SK-N-SH (cell line): Measurements from ENCODE around the gene C6orf132. TPM values are rescaled to one million over a fixed set of nuclear protein-coding genes. Genes with fewer than 3 reads are reported as not detected.

Source experiments
- CTCF ChIA-PET: fragments of 300-600, 350-600 bp; formaldehyde crosslinking; extraction: SDS; loops from one replicate; lab custom pipeline; 2021; lab: Yijun Ruan, JAX
- POLR2A ChIA-PET: fragments of 350-600 bp; sonication (Branson Sonifier 250); formaldehyde crosslinking; extraction: SDS; loops from one replicate; lab custom pipeline; 2020; ENCODE audit warnings: antibody characterized with exemption, inconsistent platforms; lab: Yijun Ruan, JAX
- DNase-seq: peaks from one replicate; pipeline ENCODE4 v3.0.0; 2012
- H2AFZ ChIP-seq: fragments of 200-600 bp; sonication (generic); 2 replicates; pipeline ENCODE4 v1.8.1; 2016; ENCODE audit warnings: antibody characterized with exemption, mild to moderate bottlenecking, low read depth
- H3F3A ChIP-seq: fragments of 200-600 bp; sonication (generic); replicated peaks from 2 replicates; pipeline ENCODE3; 2016; ENCODE audit warnings: antibody characterized with exemption, mild to moderate bottlenecking; ENCODE audit not compliant: insufficient read depth
- H3K27ac ChIP-seq, 2 experiments: fragments of 200-500 bp in 1 of 2; fragments of 200-600 bp in 1 of 2; sonication (Bioruptor generic) in 1 of 2; sonication (generic), shearing (Covaris generic) in 1 of 2; 2 replicates each; pipeline versions ENCODE4 v1.5.1 to v1.6.1; 2014 to 2016; ENCODE audit warnings: low read depth in 2 of 2, inconsistent platforms in 1 of 2, low read length in 1 of 2, mild to moderate bottlenecking in 1 of 2, mixed read lengths in 1 of 2
- H3K27me3 ChIP-seq: fragments of 200-600 bp; sonication (generic), shearing (Covaris generic); 2 replicates; pipeline ENCODE4 v1.6.1; 2016; ENCODE audit warnings: mixed run types; ENCODE audit not compliant: insufficient read depth
- H3K36me3 ChIP-seq, 2 experiments: fragments of 200-500 bp in 1 of 2; fragments of 200-600 bp in 1 of 2; sonication (Bioruptor generic) in 1 of 2; sonication (generic) in 1 of 2; replicated peaks in 1 of 2; 2 replicates each; pipeline versions ENCODE3 to v1.5.1; 2014 to 2016; ENCODE audit warnings: low read length in 1 of 2, mild to moderate bottlenecking in 1 of 2; ENCODE audit not compliant: insufficient read depth in 2 of 2, control insufficient read depth in 1 of 2
- H3K4me1 ChIP-seq, 2 experiments: fragments of 200-500 bp in 1 of 2; fragments of 200-600 bp in 1 of 2; sonication (Bioruptor generic) in 1 of 2; sonication (generic), shearing (Covaris generic) in 1 of 2; 2 replicates each; pipeline versions ENCODE4 v1.5.1 to v1.6.1; 2014 to 2016; ENCODE audit warnings: low read depth in 1 of 2, low read length in 1 of 2, mixed run types in 1 of 2; ENCODE audit not compliant: insufficient read depth in 2 of 2, control insufficient read depth in 1 of 2
- H3K4me2 ChIP-seq: fragments of 200-600 bp; sonication (generic), shearing (Covaris generic); 2 replicates; pipeline ENCODE4 v1.6.1; 2017; ENCODE audit warnings: mixed run types
- H3K4me3 ChIP-seq, 2 experiments: fragments of 200-500 bp in 1 of 2; fragments of 200-600 bp in 1 of 2; sonication (Bioruptor generic) in 1 of 2; sonication (generic), shearing (Covaris generic) in 1 of 2; 2 replicates each; pipeline versions ENCODE4 v1.5.1 to v1.8.1; 2014 to 2016; ENCODE audit warnings: low read depth in 2 of 2, inconsistent platforms in 1 of 2, low read length in 1 of 2, mild to moderate bottlenecking in 1 of 2, mixed read lengths in 1 of 2, moderate library complexity in 1 of 2
- H3K79me2 ChIP-seq: fragments of 200-600 bp; sonication (generic); 2 replicates; pipeline ENCODE4 v1.8.1; 2017; ENCODE audit warnings: mild to moderate bottlenecking; ENCODE audit not compliant: insufficient read depth
- H3K9ac ChIP-seq: fragments of 200-600 bp; sonication (generic); 2 replicates; pipeline ENCODE4 v1.6.1; 2017; ENCODE audit warnings: mixed run types
- H3K9me2 ChIP-seq: fragments of 200-600 bp; sonication (generic); 2 replicates; pipeline ENCODE4 v1.6.1; 2017; ENCODE audit warnings: mixed run types
- H3K9me3 ChIP-seq: fragments of 200-600 bp; sonication (generic); 2 replicates; pipeline ENCODE4 v1.6.1; 2017; ENCODE audit warnings: mixed run types, mild to moderate bottlenecking, moderate library complexity
- H4K20me1 ChIP-seq: fragments of 200-600 bp; sonication (generic); 2 replicates; pipeline ENCODE4 v1.6.1; 2017; ENCODE audit warnings: mild to moderate bottlenecking, mixed run types; ENCODE audit not compliant: insufficient read depth
- CTCF ChIP-seq: fragments of 200-600 bp; sonication (generic); IDR thresholded peaks from 2 replicates; pipeline ENCODE4 v1.6.1; 2017; ENCODE audit warnings: antibody characterized with exemption, mild to moderate bottlenecking, moderate library complexity
- ELF1 ChIP-seq: IDR thresholded peaks from 2 replicates; pipeline ENCODE4 v1.4.0; 2012
- EZH2phosphoT487 ChIP-seq: fragments of 200-600 bp; sonication (generic); IDR thresholded peaks from 2 replicates; pipeline ENCODE4 v1.6.1; 2017; ENCODE audit warnings: low read depth, mixed run types, mild to moderate bottlenecking, antibody characterized with exemption, moderate library complexity, borderline replicate concordance
- FOSL2 ChIP-seq: IDR thresholded peaks from 2 replicates; pipeline ENCODE4 v1.4.0; 2012; ENCODE audit warnings: low read depth, mild to moderate bottlenecking, moderate library complexity, borderline replicate concordance
- GATA2 ChIP-seq: sonication (generic); formaldehyde crosslinking; IDR thresholded peaks from 2 replicates; pipeline ENCODE4 v1.5.0; 2020; ENCODE audit warnings: mild to moderate bottlenecking, missing genetic modification reagents
- IRF3 ChIP-seq: fragments of 150-350 bp; IDR thresholded peaks from 2 replicates; pipeline ENCODE4 v1.6.1; 2016; ENCODE audit warnings: mild to moderate bottlenecking, low read depth, low read length
- MAX ChIP-seq: IDR thresholded peaks from 2 replicates; pipeline ENCODE4 v1.4.0; 2012; ENCODE audit warnings: low read depth
- NRF1 ChIP-seq: IDR thresholded peaks from 2 replicates; pipeline ENCODE4 v1.6.1; 2012; ENCODE audit warnings: low read depth, mild to moderate bottlenecking, low read length
- POLR2AphosphoS5 ChIP-seq: IDR thresholded peaks from 2 replicates; pipeline ENCODE4 v1.6.1; 2012; ENCODE audit warnings: low read depth, low read length
- RCOR1 ChIP-seq: fragments of 150-350 bp; IDR thresholded peaks from 2 replicates; pipeline ENCODE4 v1.6.1; 2017; ENCODE audit warnings: antibody characterized with exemption, low read length
- RXRA ChIP-seq: IDR thresholded peaks from 2 replicates; pipeline ENCODE4 v1.4.0; 2012; ENCODE audit warnings: low read depth, mild to moderate bottlenecking, borderline replicate concordance
- SIN3A ChIP-seq: IDR thresholded peaks from 2 replicates; pipeline ENCODE4 v1.6.1; 2012; ENCODE audit warnings: low read depth, mild to moderate bottlenecking, low read length, moderate library complexity, borderline replicate concordance
- TCF12 ChIP-seq: IDR thresholded peaks from 2 replicates; pipeline ENCODE4 v1.4.0; 2012
- USF1 ChIP-seq: IDR thresholded peaks from 2 replicates; pipeline ENCODE4 v1.4.0; 2012; ENCODE audit warnings: low read depth, borderline replicate concordance
- USF2 ChIP-seq: fragments of 150-350 bp; IDR thresholded peaks from 2 replicates; pipeline ENCODE4 v1.6.1; 2017; ENCODE audit warnings: antibody characterized with exemption, low read length, low read depth, borderline replicate concordance
- YY1 ChIP-seq: IDR thresholded peaks from 2 replicates; pipeline ENCODE4 v1.4.0; 2012; ENCODE audit warnings: low read depth, mild to moderate bottlenecking
- ZBTB33 ChIP-seq: IDR thresholded peaks from 2 replicates; pipeline ENCODE4 v1.4.0; 2012; ENCODE audit warnings: low read depth, borderline replicate concordance
- WGBS: methylation state at CpG from one replicate; pipeline ENCODE4 v1.1.6; 2017; ENCODE audit warnings: low lambda C conversion rate; 5-methylcytosine and 5-hydroxymethylcytosine counted together
- polyA plus RNA-seq, 3 experiments: library from polyadenylated mRNA; depleted of rRNA; stranded (reverse); fragments of >200 nt; gene quantifications; 2 replicates each; pipeline ENCODE4 v1.2.3, GENCODE V29; 2012

The C6orf132 gene
- polyA plus RNA-seq, 1 of the 3 experiments (the other 2 are of a cell fraction): not detected

- no peaks in the 10 kb centered on the region for H4K20me1 ChIP-seq
- H3K36me3 ChIP-seq: no peaks in the 10 kb centered on the region
- DNase-seq: no peak
- no peaks in the 10 kb centered on the region for H3K79me2 ChIP-seq
- no peak overlapping the region for H2AFZ ChIP-seq
- no peaks in the 10 kb centered on the region for H3K27me3 ChIP-seq
- WGBS: 86% methylated on average over 9 of the region's 19 CpGs
- no peak overlapping the region for H3K27ac ChIP-seq
- no peaks in the 10 kb centered on the region for H3F3A ChIP-seq
- ChIA-PET CTCF (interaction anchor here (1.6 to 2.5 kb wide), 2 partner anchors 14 to 59 kb away, joined by 5 to 6 read pairs; no protein-coding TSS in a partner anchor), POLR2A (no interaction called here)
- TF ChIP-seq USF1 (no peak), SIN3A (no peak), POLR2AphosphoS5 (no peak), EZH2phosphoT487 (no peak), MAX (no peak), TCF12 (no peak), RCOR1 (no peak), RXRA (no peak), IRF3 (no peak), NRF1 (no peak), ELF1 (no peak), GATA2 (CRISPR knock-in tag) (no peak), CTCF (no peak), USF2 (no peak), YY1 (no peak), ZBTB33 (no peak), FOSL2 (no peak)
- H3K4me2 ChIP-seq: no peak overlapping the region
- no peaks in the 10 kb centered on the region for H3K4me1 ChIP-seq
- H3K9me2 ChIP-seq: no peaks in the 10 kb centered on the region
- H3K4me3 ChIP-seq: no peak overlapping the region
- no peak overlapping the region for H3K9ac ChIP-seq
- no peaks in the 10 kb centered on the region for H3K9me3 ChIP-seq
Observed at GRCh38 chr6:42106112-42107023, 36.1 kb downstream of the C6orf132 start.
